Measurements from ENCODE around the gene SEC23A.

DNA sequence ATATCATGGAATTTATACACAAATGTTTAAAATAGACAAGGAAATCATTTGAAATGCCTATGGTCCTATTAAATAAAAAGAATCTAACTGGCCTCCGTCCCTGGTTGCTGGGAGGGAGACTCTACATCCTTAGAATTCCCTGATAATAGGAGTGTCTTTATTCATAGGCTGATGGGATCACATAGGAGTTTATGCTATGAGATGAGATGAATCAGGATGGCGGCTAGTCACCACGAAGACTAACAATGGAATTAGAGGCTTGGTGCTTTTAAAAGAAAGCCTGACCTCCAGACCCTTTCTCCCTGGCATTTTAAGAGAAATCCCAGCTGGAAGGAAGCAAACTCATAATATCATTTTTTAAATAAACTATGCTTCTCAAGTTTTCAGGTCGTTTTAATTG, 69.7 kb downstream of the SEC23A start:
- TF ChIP-seq, protein P1, sequence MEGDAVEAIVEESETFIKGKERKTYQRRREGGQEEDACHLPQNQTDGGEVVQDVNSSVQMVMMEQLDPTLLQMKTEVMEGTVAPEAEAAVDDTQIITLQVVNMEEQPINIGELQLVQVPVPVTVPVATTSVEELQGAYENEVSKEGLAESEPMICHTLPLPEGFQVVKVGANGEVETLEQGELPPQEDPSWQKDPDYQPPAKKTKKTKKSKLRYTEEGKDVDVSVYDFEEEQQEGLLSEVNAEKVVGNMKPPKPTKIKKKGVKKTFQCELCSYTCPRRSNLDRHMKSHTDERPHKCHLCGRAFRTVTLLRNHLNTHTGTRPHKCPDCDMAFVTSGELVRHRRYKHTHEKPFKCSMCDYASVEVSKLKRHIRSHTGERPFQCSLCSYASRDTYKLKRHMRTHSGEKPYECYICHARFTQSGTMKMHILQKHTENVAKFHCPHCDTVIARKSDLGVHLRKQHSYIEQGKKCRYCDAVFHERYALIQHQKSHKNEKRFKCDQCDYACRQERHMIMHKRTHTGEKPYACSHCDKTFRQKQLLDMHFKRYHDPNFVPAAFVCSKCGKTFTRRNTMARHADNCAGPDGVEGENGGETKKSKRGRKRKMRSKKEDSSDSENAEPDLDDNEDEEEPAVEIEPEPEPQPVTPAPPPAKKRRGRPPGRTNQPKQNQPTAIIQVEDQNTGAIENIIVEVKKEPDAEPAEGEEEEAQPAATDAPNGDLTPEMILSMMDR (IDR thresholded peaks at IDR 0.05): no peak
- no peak for TF ChIP-seq POLR2AphosphoS5 (IDR thresholded peaks at IDR 0.05)

Data from breast epithelium (tissue), 3 donors.